ENCODE measurements around the gene AKAP8. TPM values are rescaled to one million over a fixed set of nuclear protein-coding genes. Genes with fewer than 3 reads are reported as not detected.
A peak's percentile ranks its signal among the peaks of the same experiment; 100 is the strongest.

Gene AKAP8
- polyA plus RNA-seq, 1 experiment = 11.2 TPM

DNA sequence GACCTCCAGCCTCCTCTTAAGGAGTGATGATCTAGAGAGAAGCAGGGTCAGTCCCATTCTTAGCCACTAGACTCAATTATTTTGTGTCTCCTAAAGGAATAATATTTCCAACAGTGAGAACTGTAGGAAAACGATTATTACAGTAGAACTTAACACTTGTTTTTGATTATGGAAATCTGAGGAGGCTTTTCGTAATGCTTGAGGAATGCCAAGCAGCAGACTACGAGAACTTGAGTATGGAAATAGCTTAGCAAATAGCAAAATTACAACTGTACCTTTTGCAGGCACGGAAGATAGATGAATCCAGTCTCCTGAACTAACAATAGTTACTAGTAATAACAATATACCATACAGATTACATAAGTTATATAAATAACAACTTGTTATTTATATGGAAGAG lies 59.5 kb downstream of the AKAP8 start:
- ChIA-PET POLR2A (no interaction called here), CTCF (interaction anchor here (0.9 to 1.0 kb wide), 2 partner anchors 21 to 129 kb away, joined by 3 to 5 read pairs; no protein-coding TSS in a partner anchor)
- TF ChIP-seq, protein P1, sequence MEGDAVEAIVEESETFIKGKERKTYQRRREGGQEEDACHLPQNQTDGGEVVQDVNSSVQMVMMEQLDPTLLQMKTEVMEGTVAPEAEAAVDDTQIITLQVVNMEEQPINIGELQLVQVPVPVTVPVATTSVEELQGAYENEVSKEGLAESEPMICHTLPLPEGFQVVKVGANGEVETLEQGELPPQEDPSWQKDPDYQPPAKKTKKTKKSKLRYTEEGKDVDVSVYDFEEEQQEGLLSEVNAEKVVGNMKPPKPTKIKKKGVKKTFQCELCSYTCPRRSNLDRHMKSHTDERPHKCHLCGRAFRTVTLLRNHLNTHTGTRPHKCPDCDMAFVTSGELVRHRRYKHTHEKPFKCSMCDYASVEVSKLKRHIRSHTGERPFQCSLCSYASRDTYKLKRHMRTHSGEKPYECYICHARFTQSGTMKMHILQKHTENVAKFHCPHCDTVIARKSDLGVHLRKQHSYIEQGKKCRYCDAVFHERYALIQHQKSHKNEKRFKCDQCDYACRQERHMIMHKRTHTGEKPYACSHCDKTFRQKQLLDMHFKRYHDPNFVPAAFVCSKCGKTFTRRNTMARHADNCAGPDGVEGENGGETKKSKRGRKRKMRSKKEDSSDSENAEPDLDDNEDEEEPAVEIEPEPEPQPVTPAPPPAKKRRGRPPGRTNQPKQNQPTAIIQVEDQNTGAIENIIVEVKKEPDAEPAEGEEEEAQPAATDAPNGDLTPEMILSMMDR (IDR thresholded peaks at IDR 0.05; ENCODE audit: insufficient read depth, low read depth, low read length) = no peak
- Histone ChIP-seq H3K4me3 (ENCODE audit: low read depth, low read length) (no peak overlapping the region), H3K27me3 (ENCODE audit: control insufficient read depth, insufficient read depth, low read length) (no peaks in the 10 kb centered on the region), H3K36me3 (ENCODE audit: control insufficient read depth, insufficient read depth, low read length) (peaks cover 1% of the 10 kb centered on the region; the same call in 1 of the 2 replicates)
- peak; percentile 74 for DNase-seq (ENCODE audit: low read depth)

GRCh38 chr19:15318241-15318691 lies 61.3 kb downstream of the AKAP8 start:
- CTCF ChIA-PET = no interaction called here
- TF ChIP-seq, protein P1 (IDR thresholded peaks at IDR 0.05; ENCODE audit: insufficient read depth, low read depth, low read length) = no peak
- DNase-seq (ENCODE audit: low read depth) = no peak
- no peaks in the 10 kb centered on the region for H3K27me3 ChIP-seq (ENCODE audit: control insufficient read depth, insufficient read depth, low read length)
- H3K36me3 ChIP-seq (ENCODE audit: control insufficient read depth, insufficient read depth, low read length) = no peaks in the 10 kb centered on the region
- POLR2A ChIA-PET = no interaction called here
- H3K4me3 ChIP-seq (ENCODE audit: low read depth, low read length) = no peak overlapping the region

DNA sequence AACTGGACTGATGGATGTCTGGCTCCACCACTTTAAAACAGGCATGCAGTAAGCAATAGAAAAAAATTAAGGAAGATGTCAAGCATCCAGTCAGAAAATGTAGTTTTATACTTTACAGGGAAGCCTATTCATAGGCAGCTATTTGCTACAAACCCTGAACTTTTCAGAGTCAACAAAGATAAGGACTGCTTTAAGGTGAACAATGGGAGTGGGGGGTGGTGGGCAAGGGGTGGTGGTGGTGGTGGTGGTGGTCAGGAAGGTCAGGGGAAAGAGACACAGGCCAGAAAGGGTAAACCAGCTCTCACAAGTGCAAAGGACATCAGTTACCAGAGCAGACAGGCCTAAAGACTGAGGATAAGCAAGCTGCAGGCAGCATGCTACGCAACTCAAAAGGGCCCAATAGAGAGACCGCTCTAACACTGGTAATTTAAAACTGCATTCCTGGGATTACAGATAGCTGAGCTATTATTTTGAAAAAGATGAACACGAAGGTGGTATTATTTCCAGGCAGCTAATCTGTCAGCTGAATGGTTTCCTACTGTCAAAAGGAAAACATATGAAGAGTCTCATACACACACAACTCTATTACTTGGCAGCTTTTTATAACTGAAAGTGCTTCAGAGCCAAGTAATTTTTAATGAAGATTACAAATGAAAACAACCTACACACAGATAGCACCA lies 62.1 kb downstream of the AKAP8 start:
- POLR2A ChIA-PET = interaction anchor here (0.6 kb wide), 1 partner anchor 66 kb away, joined by 6 read pairs; no protein-coding TSS in a partner anchor
- Histone ChIP-seq H3K27me3 (ENCODE audit: control insufficient read depth, insufficient read depth, low read length) (no peaks in the 10 kb centered on the region), H3K36me3 (ENCODE audit: control insufficient read depth, insufficient read depth, low read length) (no peaks in the 10 kb centered on the region), H3K4me3 (ENCODE audit: low read depth, low read length) (no peak overlapping the region)
- CTCF ChIA-PET = interaction anchor here (0.7 to 1.5 kb wide), 3 partner anchors 18 to 102 kb away, joined by 3 to 4 read pairs (median 4); partner anchors contain the start of gene AKAP8L
- no peak for DNase-seq (ENCODE audit: low read depth)
- TF ChIP-seq, protein P1 (IDR thresholded peaks at IDR 0.05; ENCODE audit: insufficient read depth, low read depth, low read length) = no peak

DNA sequence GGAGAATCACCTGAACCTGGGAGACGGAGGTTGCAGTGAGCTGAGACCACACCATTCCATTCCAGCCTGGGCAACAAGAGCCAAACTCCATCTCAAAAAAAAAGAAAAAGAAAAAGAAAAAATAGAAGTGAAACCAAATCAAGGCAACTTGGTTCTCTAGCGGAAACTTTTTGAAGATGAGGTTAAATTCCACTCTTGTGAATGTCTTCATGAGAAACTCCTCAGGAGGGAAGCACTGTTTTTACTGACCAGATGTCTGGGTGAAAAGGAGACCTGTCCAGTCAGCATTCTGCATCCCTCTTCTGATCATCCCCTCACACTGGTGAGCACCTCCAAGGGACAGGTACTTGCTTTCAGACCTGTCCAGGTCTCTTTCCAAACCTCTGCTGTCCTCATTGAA lies 63.1 kb downstream of the AKAP8 start:
- Histone ChIP-seq H3K27me3 (ENCODE audit: control insufficient read depth, insufficient read depth, low read length) (no peaks in the 10 kb centered on the region), H3K4me3 (ENCODE audit: low read depth, low read length) (no peak overlapping the region), H3K36me3 (ENCODE audit: control insufficient read depth, insufficient read depth, low read length) (no peaks in the 10 kb centered on the region)
- no peak for DNase-seq (ENCODE audit: low read depth)
- ChIA-PET POLR2A (no interaction called here), CTCF (interaction anchor here (0.9 to 1.5 kb wide), 2 partner anchors 64 to 103 kb away, joined by 3 to 4 read pairs; partner anchors contain the start of gene AKAP8L)
- TF ChIP-seq, protein P1 (IDR thresholded peaks at IDR 0.05; ENCODE audit: insufficient read depth, low read depth, low read length) = no peak

DNA sequence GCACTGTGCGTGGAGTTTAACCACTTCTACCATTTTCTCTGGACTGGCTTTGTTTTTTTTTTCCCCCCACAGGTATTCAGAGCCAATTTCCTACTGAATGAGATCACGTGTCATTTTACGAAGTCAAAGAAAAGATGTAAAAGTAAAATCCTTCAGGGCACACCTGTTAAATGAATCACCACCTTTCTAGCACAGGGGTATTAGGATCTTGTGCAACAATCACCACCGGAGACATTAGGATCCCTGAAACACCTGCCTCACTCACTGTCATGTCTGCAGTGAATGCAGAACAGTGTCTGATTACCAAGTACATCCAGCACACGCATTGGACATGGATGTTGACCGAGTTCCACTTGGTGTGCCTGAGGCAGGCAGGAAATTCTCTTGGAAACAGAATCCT lies 64.5 kb downstream of the AKAP8 start:
- ChIA-PET POLR2A (no interaction called here), CTCF (interaction anchor here (0.9 kb wide), 1 partner anchor 49 kb away, joined by 3 read pairs; no protein-coding TSS in a partner anchor)
- no peak for DNase-seq (ENCODE audit: low read depth)
- no peaks in the 10 kb centered on the region for H3K36me3 ChIP-seq (ENCODE audit: control insufficient read depth, insufficient read depth, low read length)
- H3K4me3 ChIP-seq (ENCODE audit: low read depth, low read length) = no peak overlapping the region
- TF ChIP-seq, protein P1 (IDR thresholded peaks at IDR 0.05; ENCODE audit: insufficient read depth, low read depth, low read length) = no peak
- no peaks in the 10 kb centered on the region for H3K27me3 ChIP-seq (ENCODE audit: control insufficient read depth, insufficient read depth, low read length)

Measured in BJ (cell line).